ENCODE measurements around the gene POLR1E.

Gene POLR1E, protein sequence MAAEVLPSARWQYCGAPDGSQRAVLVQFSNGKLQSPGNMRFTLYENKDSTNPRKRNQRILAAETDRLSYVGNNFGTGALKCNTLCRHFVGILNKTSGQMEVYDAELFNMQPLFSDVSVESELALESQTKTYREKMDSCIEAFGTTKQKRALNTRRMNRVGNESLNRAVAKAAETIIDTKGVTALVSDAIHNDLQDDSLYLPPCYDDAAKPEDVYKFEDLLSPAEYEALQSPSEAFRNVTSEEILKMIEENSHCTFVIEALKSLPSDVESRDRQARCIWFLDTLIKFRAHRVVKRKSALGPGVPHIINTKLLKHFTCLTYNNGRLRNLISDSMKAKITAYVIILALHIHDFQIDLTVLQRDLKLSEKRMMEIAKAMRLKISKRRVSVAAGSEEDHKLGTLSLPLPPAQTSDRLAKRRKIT

DNA sequence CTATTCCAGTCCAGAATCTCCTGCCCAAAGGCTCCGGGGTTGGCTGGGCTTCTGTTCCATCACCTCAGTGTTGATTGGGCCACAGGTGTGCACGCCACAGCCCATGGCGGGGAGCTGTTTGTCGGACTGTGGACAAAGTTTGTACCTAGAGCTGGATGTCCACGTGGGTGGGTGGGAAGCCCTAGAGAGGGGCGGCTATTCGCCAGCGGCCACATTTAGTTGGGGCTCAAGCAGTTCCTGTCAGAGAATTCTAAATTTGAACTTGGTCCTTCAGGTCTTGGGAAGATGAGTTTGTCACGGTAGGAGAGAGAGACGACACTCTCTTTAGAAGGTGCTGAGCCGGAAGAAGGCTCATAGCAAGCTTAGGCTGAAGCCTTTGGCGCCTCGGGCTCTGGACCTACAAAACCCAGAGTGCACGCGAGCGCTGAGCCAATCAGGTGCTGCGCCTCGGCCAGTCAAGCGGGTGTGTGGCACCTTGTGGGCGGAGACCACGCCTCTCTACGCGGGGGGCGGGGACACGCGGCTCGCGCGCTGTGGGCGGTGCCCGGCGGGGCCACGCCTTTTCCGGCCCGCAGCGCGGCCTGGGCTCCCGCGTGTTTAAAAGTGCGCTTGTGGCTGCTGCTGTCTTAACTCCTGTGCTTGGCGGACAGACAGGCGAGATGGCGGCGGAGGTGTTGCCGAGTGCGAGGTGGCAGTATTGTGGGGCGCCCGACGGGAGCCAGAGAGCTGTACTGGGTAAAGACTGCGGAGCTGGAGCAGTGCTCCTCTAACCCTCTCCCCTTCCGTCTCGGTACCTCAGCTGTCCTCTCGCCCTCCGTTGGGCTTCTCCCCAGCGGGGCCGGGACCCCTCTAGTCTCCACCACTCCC is at the start of gene POLR1E:
POLR1E (plus strand) TSS at position 560 of the 867 bp plus-strand sequence; CDS start at position 660, 100 bp downstream.
- DNase-seq: peak; percentile 96

DNA sequence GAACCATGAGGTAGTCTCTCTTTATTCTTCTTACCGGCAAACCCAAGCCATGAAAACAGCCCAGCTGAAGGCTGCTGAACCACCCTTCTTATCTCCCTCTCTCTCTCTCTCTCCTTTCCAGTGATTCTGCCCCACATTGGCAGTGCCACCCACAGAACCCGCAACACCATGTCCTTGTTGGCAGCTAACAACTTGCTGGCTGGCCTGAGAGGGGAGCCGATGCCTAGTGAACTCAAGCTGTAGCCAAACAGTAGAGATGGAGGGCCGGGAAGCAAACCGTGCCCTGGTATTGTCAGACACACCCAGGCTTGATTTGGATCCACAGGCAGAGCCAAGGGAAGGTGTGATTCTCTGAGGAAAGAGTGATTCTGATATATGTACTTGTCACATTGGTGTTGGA is 49.2 kb upstream of the POLR1E start:
- DNase-seq: no peak

DNA sequence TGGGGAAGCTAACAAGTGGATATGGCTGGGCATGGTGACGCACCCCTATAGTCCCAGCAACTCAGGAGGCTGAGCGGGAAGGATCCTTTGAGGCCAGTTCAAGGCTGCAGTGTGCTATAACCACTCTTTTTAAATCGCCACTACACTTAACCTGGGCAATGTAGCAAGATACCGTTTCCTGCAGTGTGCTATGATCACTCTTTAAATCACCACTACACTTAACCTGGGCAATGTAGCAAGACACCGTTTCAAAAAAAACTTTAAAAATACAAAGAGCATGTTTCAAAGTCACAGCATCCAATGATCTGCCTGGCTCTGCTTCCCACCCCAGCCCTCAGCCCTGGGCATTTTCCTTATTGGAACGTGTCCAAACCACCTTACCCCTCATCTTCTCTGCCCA is 48.7 kb upstream of the POLR1E start:
- DNase-seq: no peak

DNA sequence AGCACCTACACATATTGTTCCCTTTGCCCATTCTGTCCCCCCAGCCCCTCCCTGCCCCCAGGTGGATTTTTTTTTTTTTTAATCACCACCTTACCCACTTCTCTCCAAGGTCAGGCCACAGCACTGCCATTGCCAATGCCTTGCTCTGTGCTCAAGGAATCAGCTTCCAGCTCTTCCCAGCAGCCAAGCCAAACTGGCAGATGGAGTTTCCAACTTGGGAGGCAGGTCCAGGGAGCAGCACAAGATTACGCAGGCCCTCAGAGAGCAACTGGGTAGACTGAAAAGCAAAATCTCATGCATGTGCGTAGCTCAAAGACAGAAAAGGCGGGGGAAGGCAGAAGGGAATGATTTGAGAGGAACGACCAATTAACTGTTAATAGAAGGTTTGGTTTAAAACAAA is 48.1 kb upstream of the POLR1E start:
- no peak for DNase-seq

DNA sequence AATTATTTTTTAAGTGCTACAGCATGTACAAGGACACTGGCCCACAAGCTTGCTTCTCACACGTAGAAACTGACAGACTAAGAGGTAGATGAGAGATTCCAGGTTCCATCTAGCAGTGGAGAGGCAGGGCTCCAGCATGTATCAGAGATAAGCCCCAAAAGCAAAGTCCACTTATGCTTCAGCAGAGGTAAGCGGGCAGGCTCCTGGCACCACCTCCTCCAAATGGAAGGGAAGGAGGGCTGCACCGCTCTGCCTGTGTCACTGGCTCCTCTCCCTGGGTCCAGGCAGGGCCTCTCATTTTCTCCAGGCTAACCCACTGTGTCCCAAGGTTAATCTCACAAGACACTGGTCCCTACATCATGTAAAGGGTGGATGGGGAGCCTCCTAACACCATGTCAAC is 47.4 kb upstream of the POLR1E start:
- no peak for DNase-seq

DNA sequence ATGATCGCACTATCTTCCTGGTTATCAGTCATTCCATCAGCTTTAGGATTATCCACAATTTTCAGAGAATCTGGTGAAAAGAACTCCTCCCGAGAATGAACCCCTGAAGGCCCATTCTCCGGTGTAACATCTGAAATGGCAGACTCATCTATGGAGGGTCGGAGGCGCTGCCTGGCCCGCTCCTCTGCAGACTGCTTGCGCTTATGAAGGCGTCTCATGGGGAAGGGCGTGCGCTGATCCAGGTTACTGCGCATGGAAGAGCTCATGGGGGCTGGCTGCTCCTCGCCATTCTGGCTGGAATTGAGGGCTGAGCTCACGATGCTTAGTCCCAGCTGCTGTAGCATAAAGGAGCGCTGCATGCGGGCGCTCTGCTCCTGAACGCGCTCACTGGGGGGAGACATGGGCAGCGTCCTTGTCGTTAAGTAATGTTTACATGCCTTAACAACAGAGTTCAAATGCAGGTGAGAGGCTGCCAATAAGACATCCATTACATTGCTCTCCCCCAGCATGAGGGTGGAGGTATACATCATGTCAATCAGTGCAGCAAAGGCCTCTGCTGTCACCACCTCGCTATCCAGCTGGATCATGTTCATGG is 43.9 kb upstream of the POLR1E start:
- DNase-seq: no peak

DNA sequence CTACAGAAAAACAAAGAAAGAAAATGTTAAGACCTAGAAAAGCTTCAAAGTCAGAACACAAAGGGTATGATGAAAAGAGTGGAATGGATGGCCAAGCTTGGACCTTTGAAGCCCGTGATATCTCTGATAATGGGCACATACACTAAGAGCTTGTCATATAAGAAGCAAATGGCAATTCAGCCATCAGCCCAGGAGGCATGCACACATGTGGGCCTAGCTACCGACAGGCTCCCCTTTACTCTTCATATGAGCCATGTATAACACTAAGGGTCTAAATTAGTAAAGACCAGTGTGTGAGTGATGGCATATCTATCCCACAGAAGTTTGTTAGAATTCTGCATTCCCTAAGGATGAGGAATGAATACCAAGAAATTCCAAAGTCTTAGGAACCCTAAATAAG is 43.2 kb upstream of the POLR1E start:
- DNase-seq: no peak

DNA sequence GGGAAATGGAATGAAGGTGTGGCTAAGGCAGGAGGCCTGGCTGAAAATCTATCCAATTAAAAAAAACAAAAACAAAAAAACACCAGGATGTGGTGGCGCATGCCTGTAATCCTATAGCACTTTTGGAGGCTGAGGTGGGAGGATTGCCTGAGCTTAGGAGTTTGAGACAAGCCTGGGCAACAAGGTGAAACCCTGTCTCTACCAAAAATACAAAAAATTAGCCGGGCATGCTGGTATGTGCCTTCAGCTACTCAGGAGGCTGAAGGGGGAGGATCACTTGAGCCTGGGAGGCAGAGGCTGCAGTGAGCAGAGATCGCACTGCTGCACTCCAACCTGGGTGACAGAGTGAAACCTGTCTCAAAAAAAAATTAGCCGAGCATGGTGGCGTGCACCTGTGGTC is 42.2 kb upstream of the POLR1E start:
- DNase-seq: no peak

DNA sequence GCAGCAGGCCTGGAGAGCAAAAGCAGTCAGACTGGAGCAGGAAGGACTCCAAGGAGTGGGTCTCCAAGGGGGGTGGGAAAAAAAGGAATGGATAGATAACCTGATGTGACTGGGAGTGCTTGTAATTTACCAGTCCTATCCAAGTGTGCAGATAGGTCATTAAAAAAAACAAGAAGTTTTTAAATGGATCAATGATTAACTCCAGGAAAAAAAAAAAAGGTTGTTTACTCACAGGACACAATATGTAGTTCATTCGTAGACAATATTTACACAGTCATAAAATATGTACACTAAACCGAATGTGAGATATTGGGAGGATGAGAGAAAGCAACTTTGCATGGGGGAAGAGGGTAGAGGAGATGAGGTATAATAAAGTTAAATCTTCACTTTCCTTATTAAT is 40.9 kb upstream of the POLR1E start:
- no peak for DNase-seq

DNA sequence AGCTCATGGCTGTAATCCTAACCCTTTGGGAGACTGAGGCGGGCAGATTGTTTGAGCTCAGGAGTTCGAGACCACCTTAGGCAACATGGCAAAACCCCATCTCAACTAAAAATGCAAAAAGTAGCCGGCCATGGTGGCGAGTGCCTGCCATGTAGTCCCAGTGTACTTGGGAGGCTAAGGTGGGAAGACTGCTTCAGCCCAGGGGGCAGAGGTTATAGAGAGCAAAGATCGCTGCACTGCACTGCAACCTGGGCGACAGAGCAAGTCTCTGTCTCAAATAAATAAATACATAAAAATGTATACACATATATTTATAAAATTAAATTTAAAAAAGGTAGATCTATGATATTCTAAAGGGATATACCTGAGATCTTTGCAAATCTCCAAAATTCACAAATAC is 39.9 kb upstream of the POLR1E start:
- DNase-seq: no peak

DNA sequence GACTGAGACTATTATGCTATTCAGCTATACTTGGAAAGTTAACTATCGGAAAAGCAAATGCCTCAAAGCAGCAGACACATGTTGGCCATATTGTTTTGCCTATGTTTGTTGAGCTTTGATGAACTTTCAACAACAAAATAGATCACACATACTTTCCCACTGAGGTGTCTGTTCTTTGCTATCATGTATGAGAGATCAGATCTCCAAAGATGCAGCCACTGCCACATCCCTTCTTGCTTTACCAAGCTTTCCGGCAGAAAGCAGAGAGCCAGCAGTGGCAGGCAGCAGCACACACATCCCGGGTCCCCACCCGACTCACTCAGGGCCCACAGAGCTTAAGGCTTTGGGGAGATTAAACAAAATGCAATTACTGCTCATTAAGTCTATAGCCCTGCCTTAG is 39.3 kb upstream of the POLR1E start:
- DNase-seq: no peak

DNA sequence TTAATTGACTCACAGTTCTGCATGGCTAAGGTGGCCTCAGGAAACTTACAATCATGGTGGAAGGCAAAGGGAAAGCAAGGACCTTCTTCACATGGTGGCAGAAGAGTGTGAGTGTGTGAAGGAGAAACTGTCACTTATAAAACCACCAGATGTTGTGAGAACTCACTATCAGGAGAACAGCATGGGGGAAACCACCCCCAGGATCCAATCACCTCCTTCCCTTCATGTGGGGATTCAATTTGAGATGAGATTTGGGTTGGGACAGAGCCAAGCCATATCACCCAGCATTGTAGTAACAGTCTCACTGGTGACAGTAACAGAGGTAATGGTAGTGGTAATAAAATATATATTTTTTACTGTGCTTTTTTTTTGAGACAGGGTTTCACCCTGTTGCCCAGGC is 38.6 kb upstream of the POLR1E start:
- no peak for DNase-seq

DNA sequence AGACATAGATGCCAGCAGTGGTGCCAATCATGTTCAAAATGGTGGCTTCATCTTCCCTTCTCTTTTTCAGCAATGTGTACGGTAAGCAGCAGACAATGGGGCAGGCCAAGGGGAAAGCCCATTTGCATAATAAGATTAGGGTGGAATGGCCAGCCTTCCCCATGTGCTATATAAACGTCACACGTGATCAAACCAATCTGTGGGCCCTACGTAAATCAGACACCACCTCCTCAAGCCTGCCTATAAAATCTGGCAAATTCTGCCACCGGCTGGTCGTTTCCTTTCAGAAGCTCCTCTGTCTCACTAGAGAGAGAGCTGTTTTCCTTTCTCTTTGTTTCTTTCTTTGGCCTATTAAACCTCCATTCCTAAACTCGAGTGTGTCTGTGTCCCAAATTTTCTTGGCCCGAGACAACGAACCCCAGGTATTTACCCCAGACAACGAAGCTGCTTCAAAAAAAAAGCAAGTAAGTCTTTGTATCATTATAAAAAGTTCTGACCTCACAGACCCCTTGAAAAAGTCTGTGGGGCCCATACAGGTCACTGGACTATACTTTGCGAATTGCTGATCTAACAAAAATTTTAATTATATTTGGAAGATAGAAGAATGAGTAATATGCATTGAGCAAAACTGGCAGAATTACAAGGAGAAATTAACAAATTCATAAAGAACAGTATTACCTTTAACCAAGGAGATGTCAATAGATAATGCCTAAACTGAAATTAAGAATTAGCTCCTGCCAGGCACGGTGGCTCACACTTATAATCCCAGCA is 35.7 kb upstream of the POLR1E start:
- no peak for DNase-seq

DNA sequence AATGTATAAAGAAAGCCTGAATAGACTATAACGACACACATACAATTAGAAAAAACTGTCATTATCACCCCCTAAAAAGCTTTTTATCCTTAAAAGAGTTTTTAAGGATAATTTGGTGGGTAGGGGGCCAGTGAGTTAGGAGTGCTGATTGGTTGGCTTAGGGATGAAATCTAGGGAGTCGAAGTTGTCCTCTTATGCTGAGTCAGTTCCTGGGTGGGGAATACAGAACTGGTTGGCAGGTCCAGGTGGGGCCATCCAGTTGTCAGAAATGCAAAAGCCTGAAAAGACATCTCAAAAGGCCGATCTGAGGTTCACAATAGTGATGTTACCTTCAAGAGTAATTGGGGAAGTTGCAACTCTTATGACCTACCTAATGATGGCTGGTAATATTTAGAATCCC is 34.1 kb upstream of the POLR1E start:
- no peak for DNase-seq

DNA sequence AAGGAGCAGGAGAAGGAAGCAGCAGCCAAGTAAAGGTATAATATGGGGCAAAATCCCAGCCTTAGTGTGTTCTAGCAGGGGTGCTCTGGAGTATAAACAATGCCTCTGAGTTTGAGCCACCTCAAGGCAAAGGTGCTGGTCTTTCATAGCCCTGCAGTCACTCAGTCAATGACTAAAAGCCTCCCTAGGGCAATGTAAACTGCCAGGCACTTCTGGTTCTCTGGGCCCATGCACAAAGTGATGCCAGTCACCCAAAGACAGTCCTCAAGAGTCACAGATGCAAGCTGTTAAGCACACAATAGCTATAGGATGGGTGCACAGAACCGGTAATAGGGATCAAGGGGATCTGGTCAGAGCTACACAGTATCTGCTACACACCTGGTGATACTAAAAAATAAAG is 33.1 kb upstream of the POLR1E start:
- no peak for DNase-seq

DNA sequence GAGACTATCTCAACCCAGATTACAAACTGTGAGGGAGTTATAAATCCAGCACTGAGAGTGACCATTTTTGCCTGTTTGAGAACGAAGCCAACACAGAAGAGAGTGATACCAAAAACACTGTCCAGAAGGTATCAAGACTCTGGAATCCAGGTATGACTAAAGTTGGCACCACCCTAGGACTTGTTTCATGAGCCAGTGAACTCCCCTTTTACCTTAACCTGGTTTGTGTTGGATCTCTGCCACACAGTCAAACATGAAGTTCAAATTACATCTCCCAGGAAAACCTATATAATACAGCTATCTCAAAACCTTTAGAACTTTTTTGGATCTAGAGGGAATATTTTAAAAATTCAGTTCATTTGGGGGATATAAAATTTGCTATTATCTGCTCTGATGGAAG is 31.9 kb upstream of the POLR1E start:
- no peak for DNase-seq

DNA sequence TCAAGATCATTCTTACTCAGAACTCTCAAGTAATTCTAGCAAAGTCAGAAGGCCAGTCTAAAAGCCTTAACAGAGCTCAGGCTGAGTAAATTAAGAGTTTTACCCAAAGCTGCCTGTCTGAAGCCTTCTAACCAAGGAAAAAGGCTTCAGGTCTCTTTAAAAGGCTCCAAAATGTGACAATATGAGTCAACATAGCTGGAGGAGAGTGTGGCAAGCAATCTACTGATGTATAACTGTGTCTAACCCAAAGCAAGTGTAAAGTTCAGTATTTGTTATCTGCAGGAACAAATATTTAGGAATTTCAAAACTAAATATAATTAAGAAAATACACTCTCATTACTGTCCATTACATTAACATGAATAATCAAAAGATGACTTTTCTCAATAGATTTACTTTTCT is 31.5 kb upstream of the POLR1E start:
- DNase-seq: no peak

DNA sequence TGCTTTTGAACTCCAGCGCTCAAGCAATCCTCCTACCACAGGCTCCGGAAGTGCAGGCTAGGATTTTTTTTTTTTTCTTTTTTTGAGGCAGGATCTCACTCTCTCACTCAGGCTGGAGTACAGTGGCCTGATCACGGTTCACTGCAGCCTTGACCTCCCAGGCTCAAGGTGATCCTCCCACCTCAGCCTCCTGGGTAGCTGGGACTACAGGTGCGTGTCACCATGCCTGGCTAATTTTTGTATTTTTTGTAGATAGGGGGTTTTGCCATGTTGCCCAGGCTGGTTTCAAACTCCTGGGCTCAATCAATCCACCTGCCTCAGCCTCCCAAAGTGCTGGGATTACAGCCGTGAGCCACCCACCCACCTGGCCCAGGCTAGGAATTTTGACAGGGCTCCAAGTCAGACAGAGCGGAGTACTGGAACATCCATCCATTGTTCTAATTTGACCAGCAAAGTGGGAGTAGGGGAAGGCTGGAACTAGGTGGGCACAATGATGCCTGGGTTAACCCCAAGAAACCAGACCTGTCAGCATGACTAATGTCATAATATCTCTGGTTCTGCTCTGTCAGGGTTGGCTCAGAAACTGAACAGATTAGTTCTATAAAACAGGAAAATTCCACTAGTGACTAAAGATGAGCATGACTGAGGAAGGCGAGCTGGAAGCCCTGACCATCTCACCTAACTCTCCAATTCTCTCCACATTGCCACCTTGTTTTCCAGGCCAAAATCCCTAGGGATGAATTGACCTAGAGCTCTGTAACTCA is 29.7 kb upstream of the POLR1E start:
- no peak for DNase-seq

DNA sequence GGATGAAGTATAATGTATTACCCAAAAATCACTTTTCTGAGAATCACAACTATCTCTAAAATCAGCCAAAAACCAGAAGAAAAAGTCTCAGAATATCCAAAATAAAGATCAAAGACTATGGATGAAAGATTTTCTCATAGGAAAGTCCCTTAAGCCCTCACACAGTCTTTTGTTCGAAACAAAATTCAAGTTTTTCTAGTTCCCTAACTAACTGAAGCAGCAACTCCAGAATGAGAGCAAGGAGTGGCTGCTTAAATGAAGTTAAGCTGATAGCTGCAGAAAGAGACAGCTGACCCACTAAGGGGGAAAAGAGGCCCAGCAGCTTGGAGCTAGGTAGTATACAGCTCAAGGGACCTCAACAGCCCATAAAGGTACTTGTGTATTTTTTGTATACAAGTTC is 28.9 kb upstream of the POLR1E start:
- DNase-seq: no peak

DNA sequence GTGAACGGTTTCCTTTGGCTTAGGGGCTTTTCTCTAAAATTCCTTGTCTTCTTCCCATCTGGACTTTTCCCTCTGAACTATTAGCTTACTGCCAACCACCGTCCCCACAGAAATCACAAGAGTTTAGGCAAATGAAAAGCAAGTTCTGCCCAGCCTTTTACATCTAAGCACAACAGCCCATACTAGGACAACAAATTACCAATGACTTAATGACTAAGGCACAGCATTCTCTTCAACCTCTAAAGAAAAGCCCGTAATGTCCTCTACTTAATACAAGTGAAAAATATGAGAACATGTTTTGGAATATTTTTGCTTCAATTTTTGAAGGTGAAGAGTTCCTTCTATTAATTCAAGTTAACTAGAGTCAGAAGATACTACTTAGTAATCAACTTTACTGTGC is 21.7 kb upstream of the POLR1E start:
- no peak for DNase-seq

DNA sequence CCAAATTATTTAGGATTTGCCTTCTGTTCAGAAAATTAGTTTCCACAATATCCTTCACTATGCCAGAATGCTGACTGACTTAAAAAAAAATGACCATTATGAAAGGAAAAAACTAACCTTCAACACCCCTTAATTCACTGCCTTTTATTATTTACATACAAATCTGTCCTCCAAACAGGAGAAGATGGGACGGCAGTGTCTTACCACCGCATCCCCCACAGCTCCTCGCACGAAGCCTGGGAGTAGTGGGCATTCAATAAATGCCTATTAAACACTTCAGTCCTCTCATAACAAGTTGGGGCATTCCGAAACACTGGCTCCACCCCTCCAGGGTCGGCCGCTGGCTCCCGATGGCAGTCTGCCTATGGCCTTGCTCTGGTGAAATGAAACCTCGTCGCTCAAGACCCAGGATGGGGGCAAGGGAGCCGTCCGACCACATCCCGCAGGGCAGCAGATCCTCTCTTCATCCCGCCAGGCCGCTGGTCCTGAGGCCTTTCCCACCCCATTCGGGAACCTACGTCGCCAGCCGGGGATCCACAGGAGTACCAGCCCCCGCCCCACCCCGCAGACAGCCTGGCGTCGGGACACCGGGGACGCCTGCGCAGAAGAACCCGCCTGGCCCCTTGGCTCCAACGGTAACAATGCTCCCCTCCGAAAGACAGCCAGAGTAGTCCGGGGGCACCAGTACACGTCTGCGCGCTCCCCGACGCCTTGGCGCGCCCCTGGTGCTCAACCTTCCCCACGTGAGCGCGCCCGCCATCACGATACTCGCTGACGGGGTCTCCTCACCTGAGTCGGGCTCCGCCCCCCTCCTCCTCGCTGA is 21.1 kb upstream of the POLR1E start:
- DNase-seq: peak; percentile 74
